Stomach smooth muscle (tissue), 2 donors: ENCODE data around the gene ESRP2.

Experiments used
- H3K27ac ChIP-seq: one replicate; pipeline ENCODE4 v1.7.0; 2013; ENCODE audit warnings: mild to moderate bottlenecking, low read length, inconsistent platforms
- H3K27me3 ChIP-seq, 2 donors: one replicate each; pipeline ENCODE4 v1.7.0; 2013; ENCODE audit warnings: low read length in 2 of 2; ENCODE audit not compliant: insufficient read depth in 2 of 2, control insufficient read depth in 1 of 2
- H3K36me3 ChIP-seq, 2 donors: one replicate each; pipeline ENCODE4 v1.7.0; 2013; ENCODE audit warnings: low read length in 2 of 2; ENCODE audit not compliant: control insufficient read depth in 2 of 2, insufficient read depth in 2 of 2
- H3K4me1 ChIP-seq: one replicate; pipeline ENCODE4 v1.7.0; 2013; ENCODE audit warnings: low read length; ENCODE audit not compliant: control insufficient read depth, insufficient read depth
- H3K4me3 ChIP-seq, 2 donors: one replicate each; pipeline ENCODE4 v1.7.0; 2013; ENCODE audit warnings: low read length in 2 of 2
- H3K9ac ChIP-seq, 2 donors: one replicate each; pipeline ENCODE4 v1.7.0; 2013; ENCODE audit warnings: low read length in 2 of 2, mild to moderate bottlenecking in 1 of 2
- H3K9me3 ChIP-seq, 2 donors: one replicate each; pipeline ENCODE4 v1.7.0; 2013; ENCODE audit warnings: low read length in 2 of 2; ENCODE audit not compliant: control insufficient read depth in 2 of 2
- donor health status: healthy.
- donor health status: Pancreatic carcinoma.

ESRP2 gene

GRCh38 chr16:68230176-68230571, 5.8 kb downstream of the ESRP2 start:
- H3K27ac ChIP-seq = no peak overlapping the region
- H3K27me3 ChIP-seq = no peaks in the 10 kb centered on the region
- no peak overlapping the region for H3K9ac ChIP-seq
- H3K36me3 ChIP-seq = peaks cover 7 to 10% of the 10 kb centered on the region in 2 donors
- no peaks in the 10 kb centered on the region for H3K9me3 ChIP-seq
- H3K4me3 ChIP-seq = no peak overlapping the region
- H3K4me1 ChIP-seq = peaks cover 15% of the 10 kb centered on the region

- H3K36me3 ChIP-seq = peaks cover 7 to 10% of the 10 kb centered on the region in 2 donors
- no peak overlapping the region for H3K27ac ChIP-seq
- H3K9me3 ChIP-seq = no peaks in the 10 kb centered on the region
- H3K4me1 ChIP-seq = peaks cover 15% of the 10 kb centered on the region
- no peaks in the 10 kb centered on the region for H3K27me3 ChIP-seq
- no peak overlapping the region for H3K4me3 ChIP-seq
- H3K9ac ChIP-seq = no peak overlapping the region
Observed at GRCh38 chr16:68229431-68230175, 6.3 kb downstream of the ESRP2 start.

GRCh38 chr16:68228652-68229051, 7.3 kb downstream of the ESRP2 start:
- H3K27ac ChIP-seq = no peak overlapping the region
- H3K27me3 ChIP-seq = no peaks in the 10 kb centered on the region
- no peaks in the 10 kb centered on the region for H3K9me3 ChIP-seq
- H3K9ac ChIP-seq = no peak overlapping the region
- peaks cover 11% of the 10 kb centered on the region for H3K4me1 ChIP-seq
- no peak overlapping the region for H3K4me3 ChIP-seq
- peaks cover 7 to 10% of the 10 kb centered on the region in 2 donors for H3K36me3 ChIP-seq

GRCh38 chr16:68227850-68228553, 7.9 kb downstream of the ESRP2 start:
- Histone ChIP-seq H3K9me3 (no peaks in the 10 kb centered on the region), H3K4me3 (no peak overlapping the region), H3K27me3 (no peaks in the 10 kb centered on the region), H3K4me1 (peaks cover 13% of the 10 kb centered on the region), H3K9ac (no peak overlapping the region), H3K27ac (no peak overlapping the region), H3K36me3 (peaks cover 7 to 10% of the 10 kb centered on the region in 2 donors)

- no peaks in the 10 kb centered on the region for H3K9me3 ChIP-seq
- H3K36me3 ChIP-seq = peaks cover 7 to 10% of the 10 kb centered on the region in 2 donors
- H3K27me3 ChIP-seq = no peaks in the 10 kb centered on the region
- H3K9ac ChIP-seq = no peak overlapping the region
- H3K4me3 ChIP-seq = no peak overlapping the region
- H3K4me1 ChIP-seq = peaks cover 17% of the 10 kb centered on the region
- no peak overlapping the region for H3K27ac ChIP-seq
Observed at GRCh38 chr16:68227183-68227793, 8.6 kb downstream of the ESRP2 start.

GRCh38 chr16:68226116-68226515, 9.8 kb downstream of the ESRP2 start:
- H3K36me3 ChIP-seq = peaks cover 10% of the 10 kb centered on the region in 2 donors
- H3K27me3 ChIP-seq = no peaks in the 10 kb centered on the region
- no peak overlapping the region for H3K27ac ChIP-seq
- no peaks in the 10 kb centered on the region for H3K9me3 ChIP-seq
- peaks cover 17% of the 10 kb centered on the region for H3K4me1 ChIP-seq
- no peak overlapping the region for H3K4me3 ChIP-seq
- no peak overlapping the region for H3K9ac ChIP-seq

- no peaks in the 10 kb centered on the region for H3K27me3 ChIP-seq
- H3K27ac ChIP-seq = no peak overlapping the region
- H3K4me3 ChIP-seq = no peak overlapping the region
- H3K36me3 ChIP-seq = peaks cover 3 to 10% of the 10 kb centered on the region in 2 donors
- peaks cover 13% of the 10 kb centered on the region for H3K4me1 ChIP-seq
- H3K9me3 ChIP-seq = no peaks in the 10 kb centered on the region
- no peak overlapping the region for H3K9ac ChIP-seq
Observed at GRCh38 chr16:68223072-68223471, 12.9 kb downstream of the ESRP2 start.

- Histone ChIP-seq H3K27ac (no peak overlapping the region), H3K27me3 (no peaks in the 10 kb centered on the region), H3K9me3 (no peaks in the 10 kb centered on the region), H3K4me1 (peaks cover 6% of the 10 kb centered on the region), H3K4me3 (no peak overlapping the region), H3K9ac (no peak overlapping the region), H3K36me3 (peaks cover 0 to 7% of the 10 kb centered on the region in 2 donors)
Observed at GRCh38 chr16:68219725-68220351, 16.1 kb downstream of the ESRP2 start.

GRCh38 chr16:68217506-68217905, 18.4 kb downstream of the ESRP2 start:
- no peak overlapping the region for H3K9ac ChIP-seq
- no peak overlapping the region for H3K4me3 ChIP-seq
- H3K4me1 ChIP-seq = no peaks in the 10 kb centered on the region
- H3K9me3 ChIP-seq = no peaks in the 10 kb centered on the region
- H3K36me3 ChIP-seq = peaks cover 0 to 7% of the 10 kb centered on the region in 2 donors
- H3K27ac ChIP-seq = no peak overlapping the region
- no peaks in the 10 kb centered on the region for H3K27me3 ChIP-seq

GRCh38 chr16:68216240-68216639, 19.7 kb downstream of the ESRP2 start:
- Histone ChIP-seq H3K4me1 (no peaks in the 10 kb centered on the region), H3K4me3 (no peak overlapping the region), H3K27me3 (no peaks in the 10 kb centered on the region), H3K9me3 (no peaks in the 10 kb centered on the region), H3K36me3 (peaks cover 0 to 4% of the 10 kb centered on the region in 2 donors), H3K27ac (no peak overlapping the region), H3K9ac (no peak overlapping the region)
